ENCODE measurements around the gene MEGF6.

- TF ChIP-seq CTCF (IDR thresholded peaks at IDR 0.05) (no peak), POLR2A (IDR thresholded peaks at IDR 0.05) (no peak)
These were observed 147.9 kb downstream of the MEGF6 start for GRCh38 chr1:3463408-3463863.

All from right lobe of liver (tissue), 4 donors.